ENCODE data around the gene SRGAP3. TPM values are rescaled to one million over a fixed set of nuclear protein-coding genes. Genes with fewer than 3 reads are reported as not detected.

The SRGAP3 gene
- total and polyA plus RNA-seq, 2 donors (not counting 1 experiment from before 2014, with no cell fraction given), result 0.92 to 12.4 TPM

DNA sequence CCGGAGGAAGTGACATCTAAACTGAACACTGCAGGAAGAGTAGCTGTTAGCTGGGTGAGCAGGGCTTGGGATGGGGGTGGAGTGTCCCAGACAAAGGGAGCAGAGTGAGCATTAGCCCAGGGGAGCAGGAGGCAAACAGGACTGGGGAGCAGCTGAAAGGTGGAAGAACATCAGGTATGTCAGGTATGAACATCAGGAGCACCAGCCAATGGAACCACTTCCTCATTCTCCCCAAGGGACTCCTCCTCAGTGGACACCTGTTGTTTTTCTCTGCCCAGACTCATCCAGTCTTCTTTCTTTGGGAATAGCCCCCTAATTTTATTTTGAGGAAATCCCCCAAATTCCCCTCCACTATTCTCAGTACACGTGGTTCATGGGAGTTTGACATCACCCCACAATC, 178.5 kb downstream of the SRGAP3 start:
- H3K27ac ChIP-seq (ENCODE audit: insufficient read depth, low read length), result no peak overlapping the region
- no peaks in the 10 kb centered on the region for H3K4me1 ChIP-seq (ENCODE audit: control insufficient read depth, extremely low read depth, insufficient read depth, low read length)
- no peaks in the 10 kb centered on the region for H3K27me3 ChIP-seq (ENCODE audit: control insufficient read depth, insufficient read depth, low read length)
- no peak overlapping the region for H3K9ac ChIP-seq (ENCODE audit: insufficient read depth, low read length)
- no peaks in the 10 kb centered on the region for H3K79me2 ChIP-seq (ENCODE audit: control insufficient read depth, insufficient read depth, low read length)
- TF ChIP-seq EZH2 (IDR thresholded peaks at IDR 0.05; ENCODE audit: low read length, missing control alignments), result no peak
- TF ChIP-seq, protein P1, sequence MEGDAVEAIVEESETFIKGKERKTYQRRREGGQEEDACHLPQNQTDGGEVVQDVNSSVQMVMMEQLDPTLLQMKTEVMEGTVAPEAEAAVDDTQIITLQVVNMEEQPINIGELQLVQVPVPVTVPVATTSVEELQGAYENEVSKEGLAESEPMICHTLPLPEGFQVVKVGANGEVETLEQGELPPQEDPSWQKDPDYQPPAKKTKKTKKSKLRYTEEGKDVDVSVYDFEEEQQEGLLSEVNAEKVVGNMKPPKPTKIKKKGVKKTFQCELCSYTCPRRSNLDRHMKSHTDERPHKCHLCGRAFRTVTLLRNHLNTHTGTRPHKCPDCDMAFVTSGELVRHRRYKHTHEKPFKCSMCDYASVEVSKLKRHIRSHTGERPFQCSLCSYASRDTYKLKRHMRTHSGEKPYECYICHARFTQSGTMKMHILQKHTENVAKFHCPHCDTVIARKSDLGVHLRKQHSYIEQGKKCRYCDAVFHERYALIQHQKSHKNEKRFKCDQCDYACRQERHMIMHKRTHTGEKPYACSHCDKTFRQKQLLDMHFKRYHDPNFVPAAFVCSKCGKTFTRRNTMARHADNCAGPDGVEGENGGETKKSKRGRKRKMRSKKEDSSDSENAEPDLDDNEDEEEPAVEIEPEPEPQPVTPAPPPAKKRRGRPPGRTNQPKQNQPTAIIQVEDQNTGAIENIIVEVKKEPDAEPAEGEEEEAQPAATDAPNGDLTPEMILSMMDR (conservative IDR thresholded peaks at IDR 0.05 in 1 of 2, IDR thresholded peaks at IDR 0.05 in 1 of 2; ENCODE audit: low read depth in 1 of 2, low read length in 2 of 2), result no peak
- no peak overlapping the region for H3K4me3 ChIP-seq (replicated peaks in 1 of 4; ENCODE audit: control extremely low read depth in 1 of 4, insufficient read depth in 1 of 4, low read depth in 3 of 4, low read length in 4 of 4)
- no peaks in the 10 kb centered on the region for H4K20me1 ChIP-seq (ENCODE audit: control insufficient read depth, extremely low read depth, insufficient read depth, low read length)
- no peak overlapping the region for H2AFZ ChIP-seq (ENCODE audit: low read length)
- no peaks in the 10 kb centered on the region for H3K9me3 ChIP-seq (ENCODE audit: control insufficient read depth, insufficient read depth, low read depth, low read length)
- no peak overlapping the region for H3K4me2 ChIP-seq (ENCODE audit: extremely low read depth, insufficient read depth, low read length)
- no peak for DNase-seq (ENCODE audit: low read depth in 2 of 2)
- no peaks in the 10 kb centered on the region for H3K36me3 ChIP-seq (ENCODE audit: control insufficient read depth, insufficient read depth, low read length)

DNA sequence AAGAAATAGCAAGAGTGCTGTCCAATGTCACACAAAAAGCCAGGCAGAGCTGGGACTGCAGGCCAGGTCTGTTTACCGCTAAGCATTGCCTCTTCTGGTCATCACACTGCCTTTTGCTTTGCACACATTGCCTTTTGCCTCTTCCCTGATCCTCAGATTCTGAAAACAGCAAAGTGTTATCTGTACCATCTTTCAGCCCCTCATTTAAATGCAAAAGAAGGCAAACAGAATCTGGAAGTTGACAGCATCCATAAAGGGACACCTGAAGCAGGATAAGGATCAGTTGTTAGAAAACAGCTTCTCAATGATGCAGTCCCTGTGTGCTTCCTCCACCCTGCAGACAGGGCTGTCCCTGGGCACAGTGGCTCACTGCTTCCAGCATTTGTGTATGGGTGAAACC, 179.5 kb downstream of the SRGAP3 start:
- Histone ChIP-seq H4K20me1 (ENCODE audit: control insufficient read depth, extremely low read depth, insufficient read depth, low read length) (no peaks in the 10 kb centered on the region), H3K36me3 (ENCODE audit: control insufficient read depth, insufficient read depth, low read length) (no peaks in the 10 kb centered on the region), H3K4me1 (ENCODE audit: control insufficient read depth, extremely low read depth, insufficient read depth, low read length) (no peaks in the 10 kb centered on the region), H3K4me3 (replicated peaks in 1 of 4; ENCODE audit: control extremely low read depth in 1 of 4, insufficient read depth in 1 of 4, low read depth in 3 of 4, low read length in 4 of 4) (no peak overlapping the region), H3K27me3 (ENCODE audit: control insufficient read depth, insufficient read depth, low read length) (no peaks in the 10 kb centered on the region), H2AFZ (ENCODE audit: low read length) (no peak overlapping the region), H3K9me3 (ENCODE audit: control insufficient read depth, insufficient read depth, low read depth, low read length) (no peaks in the 10 kb centered on the region), H3K9ac (ENCODE audit: insufficient read depth, low read length) (no peak overlapping the region), H3K4me2 (ENCODE audit: extremely low read depth, insufficient read depth, low read length) (no peak overlapping the region), H3K27ac (ENCODE audit: insufficient read depth, low read length) (no peak overlapping the region), H3K79me2 (ENCODE audit: control insufficient read depth, insufficient read depth, low read length) (no peaks in the 10 kb centered on the region)
- TF ChIP-seq, protein P1 (conservative IDR thresholded peaks at IDR 0.05 in 1 of 2, IDR thresholded peaks at IDR 0.05 in 1 of 2; ENCODE audit: low read depth in 1 of 2, low read length in 2 of 2), result no peak
- no peak for TF ChIP-seq EZH2 (IDR thresholded peaks at IDR 0.05; ENCODE audit: low read length, missing control alignments)
- no peak for DNase-seq (ENCODE audit: low read depth in 2 of 2)

DNA sequence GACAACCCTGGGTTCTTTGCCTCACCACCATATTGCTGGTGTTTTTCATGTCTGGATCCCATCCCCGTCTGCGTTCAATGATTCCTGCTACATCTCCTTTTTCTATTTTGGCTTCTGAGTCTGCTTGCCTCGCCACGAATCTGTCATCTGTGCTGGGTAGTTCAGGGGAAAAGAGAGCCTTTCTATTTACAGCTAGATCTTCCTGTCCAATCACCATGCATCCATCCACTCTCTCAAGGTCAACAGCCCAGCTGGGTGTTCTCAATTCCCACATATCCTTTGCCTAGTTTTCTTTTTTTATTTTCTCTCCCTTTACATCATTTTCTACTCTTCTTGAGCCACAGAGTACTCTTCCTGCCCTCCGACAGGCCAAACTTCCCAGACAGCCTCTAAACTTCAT, 181.4 kb downstream of the SRGAP3 start:
- Histone ChIP-seq H3K36me3 (ENCODE audit: control insufficient read depth, insufficient read depth, low read length) (no peaks in the 10 kb centered on the region), H4K20me1 (ENCODE audit: control insufficient read depth, extremely low read depth, insufficient read depth, low read length) (no peaks in the 10 kb centered on the region), H3K79me2 (ENCODE audit: control insufficient read depth, insufficient read depth, low read length) (no peaks in the 10 kb centered on the region), H3K4me2 (ENCODE audit: extremely low read depth, insufficient read depth, low read length) (no peak overlapping the region), H3K27me3 (ENCODE audit: control insufficient read depth, insufficient read depth, low read length) (no peaks in the 10 kb centered on the region), H3K9me3 (ENCODE audit: control insufficient read depth, insufficient read depth, low read depth, low read length) (no peaks in the 10 kb centered on the region), H3K4me3 (replicated peaks in 1 of 4; ENCODE audit: control extremely low read depth in 1 of 4, insufficient read depth in 1 of 4, low read depth in 3 of 4, low read length in 4 of 4) (no peak overlapping the region), H3K4me1 (ENCODE audit: control insufficient read depth, extremely low read depth, insufficient read depth, low read length) (no peaks in the 10 kb centered on the region), H3K27ac (ENCODE audit: insufficient read depth, low read length) (no peak overlapping the region), H3K9ac (ENCODE audit: insufficient read depth, low read length) (no peak overlapping the region), H2AFZ (ENCODE audit: low read length) (no peak overlapping the region)
- DNase-seq (ENCODE audit: low read depth in 2 of 2), result peak in 1 of 2 donors; percentile 47
- TF ChIP-seq, protein P1 (conservative IDR thresholded peaks at IDR 0.05 in 1 of 2, IDR thresholded peaks at IDR 0.05 in 1 of 2; ENCODE audit: low read depth in 1 of 2, low read length in 2 of 2), result no peak
- TF ChIP-seq EZH2 (IDR thresholded peaks at IDR 0.05; ENCODE audit: low read length, missing control alignments), result no peak
